ENCODE results near the gene AIRE.

- TF ChIP-seq CTCF (IDR thresholded peaks at IDR 0.05) (no peak), POLR2AphosphoS5 (IDR thresholded peaks at IDR 0.05) (no peak)
Measured at GRCh38 chr21:44331650-44332307, 46.1 kb downstream of the AIRE start.
